KOPT-K1 (cell line): Measurements from ENCODE around the gene MCIDAS.

ENCODE experiments used
- H3K27ac ChIP-seq: fragments of 200-600 bp; sonication (generic); 2 replicates; pipeline ENCODE4 v1.5.1; 2016; ENCODE audit warnings: antibody characterized with exemption, mild to moderate bottlenecking, low read depth, low read length; ENCODE audit not compliant: poor library complexity, severe bottlenecking
- H3K36me3 ChIP-seq: fragments of 200-600 bp; sonication (generic); 2 replicates; pipeline ENCODE4 v1.5.1; 2017; ENCODE audit warnings: antibody characterized with exemption, mild to moderate bottlenecking, low read length, moderate library complexity; ENCODE audit not compliant: insufficient read depth
- H3K9me3 ChIP-seq: fragments of 200-600 bp; sonication (generic); 2 replicates; pipeline ENCODE4 v1.5.1; 2017; ENCODE audit warnings: antibody characterized with exemption, low read length, mild to moderate bottlenecking; ENCODE audit not compliant: insufficient read depth, poor library complexity, severe bottlenecking

The MCIDAS gene

GRCh38 chr5:55188656-55189540 lies 38.2 kb downstream of the MCIDAS start:
- Histone ChIP-seq H3K36me3 (no peaks in the 10 kb centered on the region), H3K27ac (no peak overlapping the region), H3K9me3 (no peaks in the 10 kb centered on the region)

DNA sequence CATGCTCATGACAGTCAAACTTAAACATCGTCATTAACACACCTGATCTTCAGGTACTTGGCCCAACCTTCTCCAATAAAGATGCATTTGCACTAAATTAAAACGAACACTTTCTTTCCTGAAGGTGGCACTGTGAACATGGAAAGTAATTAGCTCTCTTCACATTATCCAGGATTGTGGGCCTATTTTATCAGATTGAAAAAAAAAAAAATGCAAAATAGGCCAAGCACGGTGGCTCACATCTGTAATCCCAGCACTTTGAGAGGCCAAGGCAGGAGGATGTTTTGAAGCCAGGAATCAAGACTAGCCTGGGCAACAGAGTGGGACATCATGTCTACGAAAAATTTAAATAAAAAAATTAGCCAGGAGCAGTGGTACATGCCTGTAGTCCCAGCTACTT lies 39.7 kb downstream of the MCIDAS start:
- Histone ChIP-seq H3K36me3 (no peaks in the 10 kb centered on the region), H3K27ac (no peak overlapping the region), H3K9me3 (peaks cover 5% of the 10 kb centered on the region)

DNA sequence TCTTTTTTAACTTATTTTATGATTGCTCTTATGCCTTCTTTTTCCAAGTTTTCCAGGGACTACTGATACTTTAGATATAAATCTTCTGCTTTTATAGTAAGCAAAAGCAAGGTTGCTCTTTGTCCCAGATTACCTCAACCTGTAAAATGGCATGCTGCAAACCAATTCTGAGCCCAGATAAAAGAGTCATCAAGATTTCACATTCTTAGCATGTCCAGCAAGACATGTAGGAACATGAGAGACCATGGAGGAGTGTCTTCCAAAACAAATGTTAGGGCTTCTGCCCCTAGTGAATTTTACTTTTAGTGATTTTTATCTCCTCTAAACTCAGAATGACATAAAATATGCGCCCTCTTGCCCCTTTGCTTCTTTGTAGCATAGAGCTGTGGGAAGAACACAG lies 47.1 kb downstream of the MCIDAS start:
- Histone ChIP-seq H3K27ac (no peak overlapping the region), H3K36me3 (no peaks in the 10 kb centered on the region), H3K9me3 (peaks cover 5% of the 10 kb centered on the region)

DNA sequence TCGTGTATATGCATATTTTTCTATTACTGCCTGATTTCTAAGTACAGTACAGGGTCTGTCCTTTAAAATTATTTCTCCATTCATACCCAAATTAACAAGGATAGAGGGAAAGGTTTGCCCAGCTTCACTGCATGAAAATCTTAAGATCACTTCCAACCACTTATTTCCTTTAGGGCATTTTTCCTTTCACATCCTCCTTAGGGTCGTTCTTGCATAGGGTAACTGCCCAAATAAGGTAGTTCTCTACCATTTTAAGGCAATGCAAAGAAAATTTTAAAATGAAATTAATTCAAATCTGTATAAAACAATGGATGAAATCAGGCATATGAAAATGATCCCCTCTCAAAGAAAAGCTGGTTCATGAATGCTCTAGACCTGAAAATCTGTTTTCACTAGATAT lies 50.0 kb downstream of the MCIDAS start:
- Histone ChIP-seq H3K9me3 (no peaks in the 10 kb centered on the region), H3K27ac (no peak overlapping the region), H3K36me3 (no peaks in the 10 kb centered on the region)

- no peak overlapping the region for H3K27ac ChIP-seq
Measured at GRCh38 chr5:55176176-55176818, 50.8 kb downstream of the MCIDAS start.

DNA sequence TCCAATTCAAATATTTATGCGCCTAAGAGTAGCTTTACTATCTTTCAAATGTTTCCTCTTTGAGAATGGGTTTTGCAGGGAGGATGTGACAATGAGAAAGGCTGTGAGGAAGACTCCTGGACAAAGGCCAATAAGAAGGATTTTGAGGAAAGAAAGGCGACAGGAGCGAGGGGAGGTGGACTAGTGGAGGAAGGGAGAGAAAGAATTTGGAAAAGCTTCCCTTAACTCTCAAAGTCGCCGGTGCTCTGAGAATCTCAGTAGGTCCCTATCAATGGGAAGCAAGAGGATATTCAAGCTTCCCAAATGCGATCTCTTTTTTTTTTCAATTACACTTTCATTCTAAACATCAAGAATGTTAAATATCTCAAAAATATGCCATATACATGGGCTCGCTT lies 51.3 kb downstream of the MCIDAS start:
- no peak overlapping the region for H3K27ac ChIP-seq
- H3K36me3 ChIP-seq = no peaks in the 10 kb centered on the region
- H3K9me3 ChIP-seq = no peaks in the 10 kb centered on the region

More at GRCh38 chr5:55176176-55176818, 50.8 kb downstream of the MCIDAS start:
- H3K36me3 ChIP-seq = no peaks in the 10 kb centered on the region
- H3K9me3 ChIP-seq = no peaks in the 10 kb centered on the region

DNA sequence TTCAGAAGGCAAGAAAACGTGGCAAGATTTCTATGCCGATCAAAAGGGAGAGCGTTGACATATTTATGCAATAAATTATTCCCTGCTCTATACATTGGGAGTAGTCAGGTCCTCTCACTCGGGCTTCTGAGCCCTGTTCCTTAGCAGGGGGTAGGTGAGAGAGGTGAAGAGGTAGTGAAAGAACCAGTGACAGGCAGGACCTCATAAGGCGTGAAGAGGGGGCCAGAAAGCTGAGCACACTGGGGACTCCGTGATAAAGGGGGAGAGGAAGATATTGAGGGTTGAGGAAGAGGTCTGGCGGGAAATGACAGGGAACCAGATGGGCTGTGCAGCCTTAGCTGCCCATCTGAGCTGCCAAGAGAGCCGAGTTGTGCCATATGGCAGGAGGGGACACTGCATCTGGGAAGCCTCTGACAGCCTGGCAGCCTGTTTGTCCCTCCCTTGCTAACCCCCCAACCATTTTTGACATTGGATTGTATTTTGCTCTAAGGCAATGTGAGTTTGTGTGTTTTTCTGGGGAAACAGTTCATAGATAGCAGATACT lies 53.4 kb downstream of the MCIDAS start:
- H3K9me3 ChIP-seq = no peaks in the 10 kb centered on the region
- H3K27ac ChIP-seq = no peak overlapping the region
- no peaks in the 10 kb centered on the region for H3K36me3 ChIP-seq

- Histone ChIP-seq H3K27ac (no peak within 1 kb of the TSS), H3K9me3 (no peaks in the 10 kb centered on the region), H3K36me3 (no peaks in the 10 kb centered on the region)
Measured at GRCh38 chr5:55172937-55173686, 54.0 kb downstream of the MCIDAS start, which contains the start of gene CDC20B. Gene CDC20B, minus strand, starts transcription at chr5:55173177. Its CDS starts 177 bp downstream, at chr5:55173000.

DNA sequence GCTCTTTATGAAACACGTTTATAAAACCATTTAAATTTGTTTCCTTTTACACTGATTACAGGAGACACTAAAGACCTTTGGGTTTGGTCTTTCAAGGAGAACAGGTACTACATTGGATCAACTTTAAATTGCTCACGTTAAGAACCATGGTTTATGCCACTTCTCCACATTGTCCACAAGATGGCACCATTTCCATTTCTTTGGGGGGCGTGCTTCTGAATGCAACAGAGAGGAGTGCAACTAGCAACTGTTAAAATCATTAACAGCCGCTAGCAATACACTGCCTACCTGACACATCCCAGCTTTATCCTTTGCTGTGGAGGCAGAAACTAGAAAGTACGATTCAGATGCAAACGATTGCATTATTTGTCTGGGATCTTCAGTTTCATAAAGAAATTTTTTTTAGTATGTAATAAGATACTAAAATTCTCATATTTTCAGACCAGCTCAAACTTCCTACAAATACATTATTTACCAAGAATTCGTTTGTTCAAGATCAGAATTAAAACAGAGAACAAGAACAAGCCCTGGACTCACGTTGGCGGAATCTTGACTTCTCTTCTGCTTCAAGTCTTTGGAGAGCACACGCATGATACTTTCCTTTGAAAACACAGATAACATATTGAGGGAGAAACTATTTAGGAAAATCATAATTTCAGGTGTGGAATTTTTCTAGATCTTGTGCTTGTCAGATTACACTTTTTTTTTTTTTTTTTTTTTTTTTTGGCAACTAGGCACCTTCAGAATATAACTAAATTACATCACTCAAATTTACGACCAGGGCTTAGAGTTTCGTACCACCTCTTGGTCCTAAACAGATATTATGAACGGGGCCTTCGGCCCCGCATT lies 54.8 kb downstream of the MCIDAS start:
- H3K9me3 ChIP-seq = no peaks in the 10 kb centered on the region
- H3K27ac ChIP-seq = no peak overlapping the region
- H3K36me3 ChIP-seq = no peaks in the 10 kb centered on the region

- Histone ChIP-seq H3K9me3 (no peaks in the 10 kb centered on the region), H3K36me3 (no peaks in the 10 kb centered on the region), H3K27ac (no peak overlapping the region)
Measured at GRCh38 chr5:55171471-55171870, 55.6 kb downstream of the MCIDAS start.
